Choroid plexus epithelial cell (primary cell): ENCODE measurements around the gene AKR7A2.

Experiments
- DNase-seq: peaks from one replicate; pipeline ENCODE4 v3.0.0-alpha.2; 2010; ENCODE audit warnings: low read depth
- H3K4me3 ChIP-seq: 2 replicates; pipeline ENCODE4 v1.5.1; 2011; ENCODE audit warnings: low read depth, mild to moderate bottlenecking, control low read depth, low read length, moderate library complexity
- TF ChIP-seq, protein P1 (sequence below): conservative IDR thresholded peaks from 2 replicates; pipeline ENCODE4 v1.5.1; 2011; ENCODE audit warnings: low read depth, mild to moderate bottlenecking, control low read depth, inconsistent platforms, low read length, moderate library complexity

The AKR7A2 gene

GRCh38 chr1:19357299-19357986 is 45.5 kb upstream of the AKR7A2 start:
- H3K4me3 ChIP-seq, result no peak overlapping the region
- DNase-seq, result no peak
- TF ChIP-seq, protein P1, sequence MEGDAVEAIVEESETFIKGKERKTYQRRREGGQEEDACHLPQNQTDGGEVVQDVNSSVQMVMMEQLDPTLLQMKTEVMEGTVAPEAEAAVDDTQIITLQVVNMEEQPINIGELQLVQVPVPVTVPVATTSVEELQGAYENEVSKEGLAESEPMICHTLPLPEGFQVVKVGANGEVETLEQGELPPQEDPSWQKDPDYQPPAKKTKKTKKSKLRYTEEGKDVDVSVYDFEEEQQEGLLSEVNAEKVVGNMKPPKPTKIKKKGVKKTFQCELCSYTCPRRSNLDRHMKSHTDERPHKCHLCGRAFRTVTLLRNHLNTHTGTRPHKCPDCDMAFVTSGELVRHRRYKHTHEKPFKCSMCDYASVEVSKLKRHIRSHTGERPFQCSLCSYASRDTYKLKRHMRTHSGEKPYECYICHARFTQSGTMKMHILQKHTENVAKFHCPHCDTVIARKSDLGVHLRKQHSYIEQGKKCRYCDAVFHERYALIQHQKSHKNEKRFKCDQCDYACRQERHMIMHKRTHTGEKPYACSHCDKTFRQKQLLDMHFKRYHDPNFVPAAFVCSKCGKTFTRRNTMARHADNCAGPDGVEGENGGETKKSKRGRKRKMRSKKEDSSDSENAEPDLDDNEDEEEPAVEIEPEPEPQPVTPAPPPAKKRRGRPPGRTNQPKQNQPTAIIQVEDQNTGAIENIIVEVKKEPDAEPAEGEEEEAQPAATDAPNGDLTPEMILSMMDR, result no peak

- no peak for DNase-seq
- TF ChIP-seq, protein P1, result no peak
- no peak overlapping the region for H3K4me3 ChIP-seq
Measured at GRCh38 chr1:19356266-19356665, 44.3 kb upstream of the AKR7A2 start.

GRCh38 chr1:19354531-19354981 is 42.6 kb upstream of the AKR7A2 start:
- TF ChIP-seq, protein P1, result peak; percentile 5
- no peak for DNase-seq
- H3K4me3 ChIP-seq, result no peak overlapping the region

GRCh38 chr1:19353596-19353995 is 41.7 kb upstream of the AKR7A2 start:
- TF ChIP-seq, protein P1, result no peak
- no peak for DNase-seq
- no peak overlapping the region for H3K4me3 ChIP-seq

DNA sequence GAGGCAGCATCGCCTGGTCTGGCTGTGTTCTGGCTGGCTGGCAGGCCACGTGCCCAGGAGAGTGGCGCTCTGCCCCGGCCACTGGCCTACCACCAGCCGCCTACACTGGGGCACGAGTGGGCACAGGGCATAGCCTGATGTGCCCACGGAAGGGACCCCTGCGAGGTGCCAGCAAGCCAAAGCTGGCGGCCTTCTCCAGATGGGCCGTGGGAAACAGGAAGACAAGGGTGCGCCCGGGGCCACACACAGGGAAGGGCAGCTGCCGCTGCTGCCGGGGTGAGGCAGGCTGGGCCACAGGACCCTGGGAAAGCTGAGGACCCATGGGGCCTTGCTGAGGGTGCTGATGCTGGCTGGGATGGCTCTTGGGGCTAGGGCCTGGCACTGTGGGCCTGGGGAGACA is 40.9 kb upstream of the AKR7A2 start:
- no peak overlapping the region for H3K4me3 ChIP-seq
- no peak for DNase-seq
- TF ChIP-seq, protein P1, result no peak

DNA sequence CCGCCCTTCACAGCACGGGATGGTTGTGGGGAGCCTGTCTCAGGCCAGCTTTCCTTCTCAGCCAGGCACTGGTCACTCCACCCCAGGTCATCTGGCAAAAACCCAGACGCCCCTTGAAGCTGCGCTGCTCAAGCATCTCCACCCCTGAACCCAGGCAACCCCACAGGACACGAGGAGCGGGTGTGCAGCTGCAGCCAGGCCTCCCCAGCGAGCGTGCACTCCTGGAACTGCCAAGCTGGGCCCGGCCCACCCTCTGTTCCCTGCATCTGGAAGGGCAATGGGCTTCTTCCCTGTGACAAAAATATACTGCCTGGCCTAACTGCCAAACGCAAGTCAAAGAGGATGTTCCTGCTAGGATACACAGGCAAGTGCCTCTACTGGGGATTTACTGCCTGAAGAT is 39.9 kb upstream of the AKR7A2 start:
- no peak for DNase-seq
- no peak overlapping the region for H3K4me3 ChIP-seq
- TF ChIP-seq, protein P1, result no peak

GRCh38 chr1:19350566-19350965 is 38.6 kb upstream of the AKR7A2 start:
- TF ChIP-seq, protein P1, result no peak
- no peak overlapping the region for H3K4me3 ChIP-seq
- DNase-seq, result no peak
